WTC11 (cell line): ENCODE measurements around the gene ASB4. TPM values are rescaled to one million over a fixed set of nuclear protein-coding genes. Genes with fewer than 3 reads are reported as not detected.

Source experiments
- ATAC-seq: fragments of 200-7000 bp; cut with Tn5 transposase; 2 replicates; pipeline ENCODE4 v1.10.0; 2021; ENCODE audit warnings: mild to moderate bottlenecking, moderate library complexity
- CTCF ChIA-PET: fragments of 300-600 bp; sonication (Branson Sonifier 250); formaldehyde crosslinking; loops from one replicate; lab custom pipeline; 2021; ENCODE audit warnings: antibody characterized with exemption; lab: Charles Lee
- POLR2A ChIA-PET: fragments of 350-600 bp; sonication (Branson Sonifier 250); formaldehyde crosslinking; loops from one replicate; lab custom pipeline; 2021; ENCODE audit warnings: antibody characterized with exemption; lab: Charles Lee
- DNase-seq: peaks from one replicate; pipeline ENCODE4 v3.0.0; 2021; ENCODE audit warnings: low spot score
- H3K27ac Mint-ChIP-seq: 2 replicates; pipeline ENCODE4 v1.8.0; 2021; ENCODE audit warnings: mixed read lengths
- H3K27me3 Mint-ChIP-seq: 2 replicates; pipeline ENCODE4 v1.8.0; 2021; ENCODE audit warnings: low read depth, mild to moderate bottlenecking, moderate library complexity, mixed read lengths
- H3K36me3 Mint-ChIP-seq: 2 replicates; pipeline ENCODE4 v1.8.0; 2021; ENCODE audit warnings: mixed read lengths
- H3K4me1 Mint-ChIP-seq: 2 replicates; pipeline ENCODE4 v1.8.0; 2022; ENCODE audit warnings: mixed read lengths
- H3K4me3 Mint-ChIP-seq: 2 replicates; pipeline ENCODE4 v1.8.0; 2021; ENCODE audit warnings: mild to moderate bottlenecking, moderate library complexity, mixed read lengths
- H3K9me3 Mint-ChIP-seq: 2 replicates; pipeline ENCODE4 v1.8.0; 2021; ENCODE audit warnings: mixed read lengths
- ATF1 ChIP-seq: sonication (generic); formaldehyde crosslinking; IDR thresholded peaks from 2 replicates; pipeline ENCODE4 v1.8.1; 2023; ENCODE audit warnings: mild to moderate bottlenecking, moderate library complexity, missing genetic modification reagents
- E2F4 ChIP-seq: sonication (generic); formaldehyde crosslinking; IDR thresholded peaks from 2 replicates; pipeline ENCODE4 v1.8.1; 2022; ENCODE audit warnings: low read depth, mild to moderate bottlenecking, moderate library complexity, missing genetic modification reagents, borderline replicate concordance
- ELF4 ChIP-seq: sonication (generic); formaldehyde crosslinking; IDR thresholded peaks from 2 replicates; pipeline ENCODE4 v1.8.1; 2022; ENCODE audit warnings: low read depth, mild to moderate bottlenecking, moderate library complexity, missing genetic modification reagents
- EMX1 ChIP-seq: fragments of 250-450 bp; sonication (Bioruptor Pico); IDR thresholded peaks from 2 replicates; pipeline ENCODE4 v1.8.0; 2021; ENCODE audit warnings: mild to moderate bottlenecking
- FOXP4 ChIP-seq: sonication (generic); formaldehyde crosslinking; IDR thresholded peaks from 2 replicates; pipeline ENCODE4 v1.8.0; 2022; ENCODE audit warnings: mild to moderate bottlenecking, missing genetic modification reagents
- GTF2I ChIP-seq: fragments of 250-450 bp; sonication (Bioruptor Pico); conservative IDR thresholded peaks from 2 replicates; pipeline ENCODE4 v1.4.0; 2021; ENCODE audit warnings: mild to moderate bottlenecking
- IRF2 ChIP-seq: sonication (generic); formaldehyde crosslinking; IDR thresholded peaks from 2 replicates; pipeline ENCODE4 v1.8.0; 2022; ENCODE audit warnings: low read depth, missing genetic modification reagents, borderline replicate concordance
- NFYB ChIP-seq: sonication (generic); formaldehyde crosslinking; conservative IDR thresholded peaks from 2 replicates; pipeline ENCODE4 v1.8.0; 2022; ENCODE audit warnings: low read depth, missing genetic modification reagents
- NR1H2 ChIP-seq: sonication (generic); formaldehyde crosslinking; IDR thresholded peaks from 2 replicates; pipeline ENCODE4 v1.9.0; 2021; ENCODE audit warnings: mild to moderate bottlenecking, moderate library complexity, missing genetic modification reagents
- OVOL2 ChIP-seq: fragments of 250-450 bp; sonication (Bioruptor Pico); IDR thresholded peaks from 2 replicates; pipeline ENCODE4 v1.9.0; 2021; ENCODE audit warnings: mild to moderate bottlenecking, borderline replicate concordance
- SOX15 ChIP-seq: fragments of 250-450 bp; sonication (Bioruptor Pico); IDR thresholded peaks from 2 replicates; pipeline ENCODE4 v1.9.0; 2021; ENCODE audit warnings: mild to moderate bottlenecking
- ZNF138 ChIP-seq: sonication (generic); formaldehyde crosslinking; conservative IDR thresholded peaks from 2 replicates; pipeline ENCODE4 v1.8.1; 2022; ENCODE audit warnings: mild to moderate bottlenecking, moderate library complexity, missing genetic modification reagents
- ZNF416 ChIP-seq: fragments of 250-450 bp; sonication (Bioruptor Pico); IDR thresholded peaks from 2 replicates; pipeline ENCODE4 v1.9.0; 2021; ENCODE audit warnings: mild to moderate bottlenecking, inconsistent platforms
- ZNF671 ChIP-seq: fragments of 250-450 bp; sonication (Bioruptor Pico); IDR thresholded peaks from 2 replicates; pipeline ENCODE4 v1.8.0; 2021; ENCODE audit warnings: mild to moderate bottlenecking
- total RNA-seq: library from RNA; stranded (reverse); gene quantifications from 3 replicates; pipeline ENCODE4 v1.2.3, GENCODE V29; 2021
- TF ChIP-seq, protein P1 (sequence below): sonication (generic); formaldehyde crosslinking; IDR thresholded peaks from 2 replicates; pipeline ENCODE4 v1.8.0; 2022; ENCODE audit warnings: mild to moderate bottlenecking, missing genetic modification reagents
- TF ChIP-seq, protein P2 (sequence below): sonication (generic); formaldehyde crosslinking; IDR thresholded peaks from 2 replicates; pipeline ENCODE4 v1.8.1; 2023; ENCODE audit warnings: mild to moderate bottlenecking, moderate library complexity, missing genetic modification reagents
- TF ChIP-seq, protein P3 (sequence below): fragments of 200-600 bp; IDR thresholded peaks from 2 replicates; pipeline ENCODE4 v1.8.0; 2022; ENCODE audit warnings: antibody characterized with exemption
- TF ChIP-seq, protein P4 (sequence below): sonication (generic); formaldehyde crosslinking; IDR thresholded peaks from 2 replicates; pipeline ENCODE4 v1.8.1; 2023; ENCODE audit warnings: mild to moderate bottlenecking, missing genetic modification reagents
- TF ChIP-seq, protein P5 (sequence below): sonication (generic); formaldehyde crosslinking; IDR thresholded peaks from 2 replicates; pipeline ENCODE4 v1.8.0; 2022; ENCODE audit warnings: missing genetic modification reagents

The ASB4 gene
- total RNA-seq, 1 experiment from 2014 or later, result not detected

DNA sequence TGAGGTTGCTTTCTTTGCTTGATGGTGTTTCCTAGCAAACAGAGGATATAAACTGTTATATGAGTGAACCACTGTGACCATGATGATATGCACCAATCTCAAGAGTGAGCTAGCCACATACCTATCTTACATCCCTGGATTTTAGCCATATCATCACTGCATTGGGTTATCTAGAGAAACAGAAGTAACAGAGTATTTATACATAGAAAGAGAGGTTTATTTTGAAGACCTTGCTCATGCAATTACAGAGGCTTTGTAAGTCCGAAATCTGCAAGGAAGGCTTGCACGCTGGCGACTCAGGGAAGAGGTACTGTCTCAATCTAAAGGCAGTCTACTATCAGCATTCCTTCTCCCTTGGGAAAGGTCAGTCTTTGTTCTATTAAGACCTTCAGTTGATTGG is 39.1 kb upstream of the ASB4 start:
- Mint-ChIP-seq H3K27me3 (no peaks in the 10 kb centered on the region), H3K36me3 (no peaks in the 10 kb centered on the region), H3K9me3 (no peaks in the 10 kb centered on the region), H3K27ac (no peak overlapping the region), H3K4me3 (no peak overlapping the region), H3K4me1 (no peaks in the 10 kb centered on the region)
- ChIA-PET POLR2A (no interaction called here), CTCF (no interaction called here)
- DNase-seq, result no peak
- TF ChIP-seq SOX15 (CRISPR knock-in tag) (no peak), EMX1 (CRISPR knock-in tag) (no peak), GTF2I (CRISPR knock-in tag) (no peak)
- TF ChIP-seq, all 79 proteins: peak for 0
- ATAC-seq, result no peak

- peaks cover 8% of the 10 kb centered on the region for H3K36me3 Mint-ChIP-seq
- TF ChIP-seq E2F4 (CRISPR knock-in tag) (no peak), ZNF138 (CRISPR knock-in tag) (no peak), NR1H2 (CRISPR knock-in tag) (no peak), FOXP4 (CRISPR knock-in tag) (no peak), NFYB (CRISPR knock-in tag) (no peak), OVOL2 (CRISPR knock-in tag) (no peak)
- TF ChIP-seq, protein P1, sequence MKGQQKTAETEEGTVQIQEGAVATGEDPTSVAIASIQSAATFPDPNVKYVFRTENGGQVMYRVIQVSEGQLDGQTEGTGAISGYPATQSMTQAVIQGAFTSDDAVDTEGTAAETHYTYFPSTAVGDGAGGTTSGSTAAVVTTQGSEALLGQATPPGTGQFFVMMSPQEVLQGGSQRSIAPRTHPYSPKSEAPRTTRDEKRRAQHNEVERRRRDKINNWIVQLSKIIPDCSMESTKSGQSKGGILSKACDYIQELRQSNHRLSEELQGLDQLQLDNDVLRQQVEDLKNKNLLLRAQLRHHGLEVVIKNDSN (CRISPR knock-in tag), result no peak
- TF ChIP-seq, protein P2, sequence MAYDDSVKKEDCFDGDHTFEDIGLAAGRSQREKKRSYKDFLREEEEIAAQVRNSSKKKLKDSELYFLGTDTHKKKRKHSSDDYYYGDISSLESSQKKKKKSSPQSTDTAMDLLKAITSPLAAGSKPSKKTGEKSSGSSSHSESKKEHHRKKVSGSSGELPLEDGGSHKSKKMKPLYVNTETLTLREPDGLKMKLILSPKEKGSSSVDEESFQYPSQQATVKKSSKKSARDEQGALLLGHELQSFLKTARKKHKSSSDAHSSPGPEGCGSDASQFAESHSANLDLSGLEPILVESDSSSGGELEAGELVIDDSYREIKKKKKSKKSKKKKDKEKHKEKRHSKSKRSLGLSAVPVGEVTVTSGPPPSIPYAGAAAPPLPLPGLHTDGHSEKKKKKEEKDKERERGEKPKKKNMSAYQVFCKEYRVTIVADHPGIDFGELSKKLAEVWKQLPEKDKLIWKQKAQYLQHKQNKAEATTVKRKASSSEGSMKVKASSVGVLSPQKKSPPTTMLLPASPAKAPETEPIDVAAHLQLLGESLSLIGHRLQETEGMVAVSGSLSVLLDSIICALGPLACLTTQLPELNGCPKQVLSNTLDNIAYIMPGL (CRISPR knock-in tag), result no peak
- TF ChIP-seq, all 79 proteins: peak for 0
- H3K9me3 Mint-ChIP-seq, result peaks cover 29% of the 10 kb centered on the region
- no peak overlapping the region for H3K4me3 Mint-ChIP-seq
- ChIA-PET POLR2A (no interaction called here), CTCF (no interaction called here)
- no peak for ATAC-seq
- H3K27ac Mint-ChIP-seq, result no peak overlapping the region
- no peak for DNase-seq
- H3K4me1 Mint-ChIP-seq, result 0 out of 2 replicates have a peak, but pooled peaks cover 2% of the 10 kb centered on the region
- H3K27me3 Mint-ChIP-seq, result no peaks in the 10 kb centered on the region
Measured at GRCh38 chr7:95454438-95455045, 31.2 kb upstream of the ASB4 start.

GRCh38 chr7:95457947-95458346 is 27.8 kb upstream of the ASB4 start:
- no peak for DNase-seq
- ATAC-seq, result no peak
- no peak overlapping the region for H3K27ac Mint-ChIP-seq
- ChIA-PET CTCF (no interaction called here), POLR2A (no interaction called here)
- peaks cover 57% of the 10 kb centered on the region for H3K9me3 Mint-ChIP-seq
- H3K4me3 Mint-ChIP-seq, result no peak overlapping the region
- H3K36me3 Mint-ChIP-seq, result peaks cover 35% of the 10 kb centered on the region
- H3K27me3 Mint-ChIP-seq, result peaks cover 6% of the 10 kb centered on the region; the same call in 1 of the 2 replicates
- H3K4me1 Mint-ChIP-seq, result 0 out of 2 replicates have a peak, but pooled peaks cover 2% of the 10 kb centered on the region
- TF ChIP-seq ATF1 (CRISPR knock-in tag) (no peak), ZNF671 (CRISPR knock-in tag) (no peak), ELF4 (no peak), ZNF416 (CRISPR knock-in tag) (no peak), IRF2 (CRISPR knock-in tag) (no peak)
- TF ChIP-seq, protein P3, sequence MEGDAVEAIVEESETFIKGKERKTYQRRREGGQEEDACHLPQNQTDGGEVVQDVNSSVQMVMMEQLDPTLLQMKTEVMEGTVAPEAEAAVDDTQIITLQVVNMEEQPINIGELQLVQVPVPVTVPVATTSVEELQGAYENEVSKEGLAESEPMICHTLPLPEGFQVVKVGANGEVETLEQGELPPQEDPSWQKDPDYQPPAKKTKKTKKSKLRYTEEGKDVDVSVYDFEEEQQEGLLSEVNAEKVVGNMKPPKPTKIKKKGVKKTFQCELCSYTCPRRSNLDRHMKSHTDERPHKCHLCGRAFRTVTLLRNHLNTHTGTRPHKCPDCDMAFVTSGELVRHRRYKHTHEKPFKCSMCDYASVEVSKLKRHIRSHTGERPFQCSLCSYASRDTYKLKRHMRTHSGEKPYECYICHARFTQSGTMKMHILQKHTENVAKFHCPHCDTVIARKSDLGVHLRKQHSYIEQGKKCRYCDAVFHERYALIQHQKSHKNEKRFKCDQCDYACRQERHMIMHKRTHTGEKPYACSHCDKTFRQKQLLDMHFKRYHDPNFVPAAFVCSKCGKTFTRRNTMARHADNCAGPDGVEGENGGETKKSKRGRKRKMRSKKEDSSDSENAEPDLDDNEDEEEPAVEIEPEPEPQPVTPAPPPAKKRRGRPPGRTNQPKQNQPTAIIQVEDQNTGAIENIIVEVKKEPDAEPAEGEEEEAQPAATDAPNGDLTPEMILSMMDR, result no peak
- TF ChIP-seq, protein P4, sequence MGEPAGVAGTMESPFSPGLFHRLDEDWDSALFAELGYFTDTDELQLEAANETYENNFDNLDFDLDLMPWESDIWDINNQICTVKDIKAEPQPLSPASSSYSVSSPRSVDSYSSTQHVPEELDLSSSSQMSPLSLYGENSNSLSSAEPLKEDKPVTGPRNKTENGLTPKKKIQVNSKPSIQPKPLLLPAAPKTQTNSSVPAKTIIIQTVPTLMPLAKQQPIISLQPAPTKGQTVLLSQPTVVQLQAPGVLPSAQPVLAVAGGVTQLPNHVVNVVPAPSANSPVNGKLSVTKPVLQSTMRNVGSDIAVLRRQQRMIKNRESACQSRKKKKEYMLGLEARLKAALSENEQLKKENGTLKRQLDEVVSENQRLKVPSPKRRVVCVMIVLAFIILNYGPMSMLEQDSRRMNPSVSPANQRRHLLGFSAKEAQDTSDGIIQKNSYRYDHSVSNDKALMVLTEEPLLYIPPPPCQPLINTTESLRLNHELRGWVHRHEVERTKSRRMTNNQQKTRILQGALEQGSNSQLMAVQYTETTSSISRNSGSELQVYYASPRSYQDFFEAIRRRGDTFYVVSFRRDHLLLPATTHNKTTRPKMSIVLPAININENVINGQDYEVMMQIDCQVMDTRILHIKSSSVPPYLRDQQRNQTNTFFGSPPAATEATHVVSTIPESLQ (CRISPR knock-in tag), result no peak
- TF ChIP-seq, protein P5, sequence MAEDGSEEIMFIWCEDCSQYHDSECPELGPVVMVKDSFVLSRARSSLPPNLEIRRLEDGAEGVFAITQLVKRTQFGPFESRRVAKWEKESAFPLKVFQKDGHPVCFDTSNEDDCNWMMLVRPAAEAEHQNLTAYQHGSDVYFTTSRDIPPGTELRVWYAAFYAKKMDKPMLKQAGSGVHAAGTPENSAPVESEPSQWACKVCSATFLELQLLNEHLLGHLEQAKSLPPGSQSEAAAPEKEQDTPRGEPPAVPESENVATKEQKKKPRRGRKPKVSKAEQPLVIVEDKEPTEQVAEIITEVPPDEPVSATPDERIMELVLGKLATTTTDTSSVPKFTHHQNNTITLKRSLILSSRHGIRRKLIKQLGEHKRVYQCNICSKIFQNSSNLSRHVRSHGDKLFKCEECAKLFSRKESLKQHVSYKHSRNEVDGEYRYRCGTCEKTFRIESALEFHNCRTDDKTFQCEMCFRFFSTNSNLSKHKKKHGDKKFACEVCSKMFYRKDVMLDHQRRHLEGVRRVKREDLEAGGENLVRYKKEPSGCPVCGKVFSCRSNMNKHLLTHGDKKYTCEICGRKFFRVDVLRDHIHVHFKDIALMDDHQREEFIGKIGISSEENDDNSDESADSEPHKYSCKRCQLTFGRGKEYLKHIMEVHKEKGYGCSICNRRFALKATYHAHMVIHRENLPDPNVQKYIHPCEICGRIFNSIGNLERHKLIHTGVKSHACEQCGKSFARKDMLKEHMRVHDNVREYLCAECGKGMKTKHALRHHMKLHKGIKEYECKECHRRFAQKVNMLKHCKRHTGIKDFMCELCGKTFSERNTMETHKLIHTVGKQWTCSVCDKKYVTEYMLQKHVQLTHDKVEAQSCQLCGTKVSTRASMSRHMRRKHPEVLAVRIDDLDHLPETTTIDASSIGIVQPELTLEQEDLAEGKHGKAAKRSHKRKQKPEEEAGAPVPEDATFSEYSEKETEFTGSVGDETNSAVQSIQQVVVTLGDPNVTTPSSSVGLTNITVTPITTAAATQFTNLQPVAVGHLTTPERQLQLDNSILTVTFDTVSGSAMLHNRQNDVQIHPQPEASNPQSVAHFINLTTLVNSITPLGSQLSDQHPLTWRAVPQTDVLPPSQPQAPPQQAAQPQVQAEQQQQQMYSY (CRISPR knock-in tag), result no peak
